ENCODE results near the gene RNF10. TPM values are rescaled to one million over a fixed set of nuclear protein-coding genes. Genes with fewer than 3 reads are reported as not detected.
"Not testable (repeated sequence)": the region's sequence is repeated elsewhere in the genome, so short reads cannot be mapped to it uniquely, and the experiment has no call there.

RNF10 gene
- total and polyA plus RNA-seq, 9 of the 15 experiments (the other 6 are each of a cell fraction or from before 2014, with no cell fraction given), result 43.0 to 139 (median 80.1) TPM

DNA sequence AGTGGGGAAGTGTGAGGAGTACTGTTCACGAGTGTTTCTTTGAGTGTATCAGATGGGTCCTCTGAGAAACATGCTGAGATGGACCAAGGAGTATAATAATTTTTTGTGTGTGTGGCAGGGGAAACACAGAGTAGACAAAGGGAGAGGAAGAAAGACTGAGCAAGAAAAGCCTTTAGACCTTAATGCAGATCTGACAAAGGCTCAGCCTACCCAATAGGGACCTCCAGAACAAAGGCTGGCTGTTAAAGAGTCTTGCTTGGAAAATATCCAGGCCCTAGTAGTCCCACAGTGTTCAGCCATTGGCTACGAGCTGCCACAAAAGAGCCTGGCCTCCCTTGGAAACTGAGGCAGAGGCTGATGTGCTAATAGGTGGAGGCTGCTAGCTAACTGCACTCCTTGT, 18.7 kb upstream of the RNF10 start (continued):
- TF ChIP-seq CTCFL (IDR thresholded peaks at IDR 0.05; ENCODE audit: borderline replicate concordance, insufficient read depth, low read depth, low read length, poor library complexity, severe bottlenecking) (no peak), ZNF511 (CRISPR knock-in tag; IDR thresholded peaks at IDR 0.05) (no peak), ZNF197 (CRISPR knock-in tag; IDR thresholded peaks at IDR 0.05; ENCODE audit: low read depth) (no peak), HIVEP1 (CRISPR knock-in tag; IDR thresholded peaks at IDR 0.05) (no peak), ZNF655 (CRISPR knock-in tag; IDR thresholded peaks at IDR 0.05) (no peak), TAF15 (IDR thresholded peaks at IDR 0.05; ENCODE audit: low read depth, low read length) (no peak)
- TF ChIP-seq, protein P1, sequence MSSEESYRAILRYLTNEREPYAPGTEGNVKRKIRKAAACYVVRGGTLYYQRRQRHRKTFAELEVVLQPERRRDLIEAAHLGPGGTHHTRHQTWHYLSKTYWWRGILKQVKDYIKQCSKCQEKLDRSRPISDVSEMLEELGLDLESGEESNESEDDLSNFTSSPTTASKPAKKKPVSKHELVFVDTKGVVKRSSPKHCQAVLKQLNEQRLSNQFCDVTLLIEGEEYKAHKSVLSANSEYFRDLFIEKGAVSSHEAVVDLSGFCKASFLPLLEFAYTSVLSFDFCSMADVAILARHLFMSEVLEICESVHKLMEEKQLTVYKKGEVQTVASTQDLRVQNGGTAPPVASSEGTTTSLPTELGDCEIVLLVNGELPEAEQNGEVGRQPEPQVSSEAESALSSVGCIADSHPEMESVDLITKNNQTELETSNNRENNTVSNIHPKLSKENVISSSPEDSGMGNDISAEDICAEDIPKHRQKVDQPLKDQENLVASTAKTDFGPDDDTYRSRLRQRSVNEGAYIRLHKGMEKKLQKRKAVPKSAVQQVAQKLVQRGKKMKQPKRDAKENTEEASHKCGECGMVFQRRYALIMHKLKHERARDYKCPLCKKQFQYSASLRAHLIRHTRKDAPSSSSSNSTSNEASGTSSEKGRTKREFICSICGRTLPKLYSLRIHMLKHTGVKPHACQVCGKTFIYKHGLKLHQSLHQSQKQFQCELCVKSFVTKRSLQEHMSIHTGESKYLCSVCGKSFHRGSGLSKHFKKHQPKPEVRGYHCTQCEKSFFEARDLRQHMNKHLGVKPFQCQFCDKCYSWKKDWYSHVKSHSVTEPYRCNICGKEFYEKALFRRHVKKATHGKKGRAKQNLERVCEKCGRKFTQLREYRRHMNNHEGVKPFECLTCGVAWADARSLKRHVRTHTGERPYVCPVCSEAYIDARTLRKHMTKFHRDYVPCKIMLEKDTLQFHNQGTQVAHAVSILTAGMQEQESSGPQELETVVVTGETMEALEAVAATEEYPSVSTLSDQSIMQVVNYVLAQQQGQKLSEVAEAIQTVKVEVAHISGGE (CRISPR knock-in tag; IDR thresholded peaks at IDR 0.05), result no peak

DNA sequence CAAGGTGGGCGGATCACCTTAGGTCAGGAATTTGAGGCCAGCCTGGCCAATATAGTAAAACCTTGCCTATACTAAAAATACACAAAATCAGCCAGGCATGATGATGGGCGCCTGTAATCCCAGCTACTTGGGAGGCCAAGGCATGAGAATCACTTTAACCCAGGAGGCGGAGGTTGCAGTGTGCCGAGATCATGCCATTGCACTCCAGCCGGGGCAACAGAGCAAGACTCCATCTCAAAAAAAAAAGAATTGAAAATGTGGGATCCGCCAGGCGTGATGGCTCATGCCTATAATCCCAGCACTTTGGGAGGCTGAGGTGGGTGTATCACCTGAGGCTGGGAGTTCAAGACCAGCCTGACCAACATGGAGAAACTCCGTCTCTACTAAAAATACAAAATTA, 14.8 kb upstream of the RNF10 start:
- POLR2A ChIA-PET; in situ Hi-C loops (cut with MboI); DNase-seq (ENCODE audit: extremely low read depth in 1 of 4, low spot score in 3 of 4); intact Hi-C loops (cut with micrococcal nuclease); ATAC-seq; H3K27me3 ChIP-seq (ENCODE audit: control insufficient read depth in 2 of 2, insufficient read depth in 2 of 2, low read length in 2 of 2); H3K4me3 ChIP-seq; H3K9me3 ChIP-seq (replicated peaks; ENCODE audit: control insufficient read depth, insufficient read depth, low read depth, low read length); H2AFZ ChIP-seq (ENCODE audit: low read depth, low read length); BruUV-seq (replicated peaks); CTCF ChIA-PET (ENCODE audit: low intra/inter-chr PET ratio); H3K4me1 ChIP-seq (replicated peaks in 1 of 2; ENCODE audit: control insufficient read depth in 2 of 2, insufficient read depth in 2 of 2, low read length in 2 of 2); H3K79me2 ChIP-seq (ENCODE audit: control insufficient read depth, insufficient read depth, low read length); FAIRE-seq; H3K27ac ChIP-seq (ENCODE audit: extremely low read depth, low read depth, low read length); H3K9ac ChIP-seq (ENCODE audit: insufficient read depth in 1 of 2, low read depth in 2 of 2, low read length in 2 of 2); H3K4me2 ChIP-seq (ENCODE audit: insufficient read depth, low read length); H4K20me1 ChIP-seq (replicated peaks; ENCODE audit: control insufficient read depth, insufficient read depth, low read length); H3K9me1 ChIP-seq (ENCODE audit: control insufficient read depth, insufficient read depth, low read length): not testable (repeated sequence)
- 94% methylated on average over 8 of the region's 8 CpGs for WGBS (ENCODE audit: insufficient coverage, low coverage, missing lambda C conversion rate)
- peaks cover 16% of the 10 kb centered on the region; the same call in 1 of the 3 replicates for H3K36me3 ChIP-seq (ENCODE audit: control insufficient read depth, insufficient read depth, low read length)

All from K562 (cell line).